Measurements from ENCODE around the gene AHRR.
"Not testable (repeated sequence)": the region's sequence is repeated elsewhere in the genome, so short reads cannot be mapped to it uniquely, and the experiment has no call there.

Gene AHRR

DNA sequence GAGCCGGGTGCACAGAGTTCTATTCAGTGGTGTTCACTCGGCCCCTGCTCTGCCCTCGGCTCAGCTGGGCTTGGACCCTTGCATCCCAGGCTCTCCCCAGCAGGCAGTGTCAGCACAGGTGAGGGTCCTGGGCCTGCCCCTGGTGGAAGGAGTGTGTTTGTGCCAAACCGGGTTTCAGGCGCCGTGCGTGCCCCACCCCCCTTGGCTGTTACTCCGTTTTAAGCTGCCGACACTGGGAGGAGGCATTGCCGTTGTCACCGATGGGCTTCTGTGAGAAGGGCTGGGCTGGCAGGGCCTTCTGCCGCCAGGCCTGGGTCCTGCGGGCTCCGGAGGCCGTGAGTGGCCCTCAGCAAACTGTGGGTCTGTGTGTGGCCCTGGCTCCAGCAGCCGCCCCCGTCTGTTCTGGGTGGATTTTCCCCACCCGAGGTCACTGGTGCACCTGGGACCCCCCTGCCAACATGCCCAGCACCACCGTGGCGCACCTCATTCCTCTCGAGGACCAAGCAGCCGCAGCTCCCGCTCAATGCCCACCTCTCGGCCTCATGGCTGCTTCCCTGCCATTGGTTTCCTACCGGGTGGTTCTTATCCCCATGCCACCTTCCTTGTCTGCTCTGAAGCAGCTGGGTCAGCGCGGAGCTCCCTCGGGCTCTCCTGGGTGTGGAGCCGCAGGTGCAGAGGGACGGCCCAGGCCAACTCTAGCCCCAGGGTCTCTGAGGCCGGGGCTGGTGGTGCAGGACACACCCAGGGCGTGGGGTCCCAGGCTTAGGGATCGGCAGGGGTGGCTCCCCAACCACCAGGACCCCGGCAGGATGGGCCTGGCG lies 77.2 kb downstream of the AHRR start:
- no peak for DNase-seq

DNA sequence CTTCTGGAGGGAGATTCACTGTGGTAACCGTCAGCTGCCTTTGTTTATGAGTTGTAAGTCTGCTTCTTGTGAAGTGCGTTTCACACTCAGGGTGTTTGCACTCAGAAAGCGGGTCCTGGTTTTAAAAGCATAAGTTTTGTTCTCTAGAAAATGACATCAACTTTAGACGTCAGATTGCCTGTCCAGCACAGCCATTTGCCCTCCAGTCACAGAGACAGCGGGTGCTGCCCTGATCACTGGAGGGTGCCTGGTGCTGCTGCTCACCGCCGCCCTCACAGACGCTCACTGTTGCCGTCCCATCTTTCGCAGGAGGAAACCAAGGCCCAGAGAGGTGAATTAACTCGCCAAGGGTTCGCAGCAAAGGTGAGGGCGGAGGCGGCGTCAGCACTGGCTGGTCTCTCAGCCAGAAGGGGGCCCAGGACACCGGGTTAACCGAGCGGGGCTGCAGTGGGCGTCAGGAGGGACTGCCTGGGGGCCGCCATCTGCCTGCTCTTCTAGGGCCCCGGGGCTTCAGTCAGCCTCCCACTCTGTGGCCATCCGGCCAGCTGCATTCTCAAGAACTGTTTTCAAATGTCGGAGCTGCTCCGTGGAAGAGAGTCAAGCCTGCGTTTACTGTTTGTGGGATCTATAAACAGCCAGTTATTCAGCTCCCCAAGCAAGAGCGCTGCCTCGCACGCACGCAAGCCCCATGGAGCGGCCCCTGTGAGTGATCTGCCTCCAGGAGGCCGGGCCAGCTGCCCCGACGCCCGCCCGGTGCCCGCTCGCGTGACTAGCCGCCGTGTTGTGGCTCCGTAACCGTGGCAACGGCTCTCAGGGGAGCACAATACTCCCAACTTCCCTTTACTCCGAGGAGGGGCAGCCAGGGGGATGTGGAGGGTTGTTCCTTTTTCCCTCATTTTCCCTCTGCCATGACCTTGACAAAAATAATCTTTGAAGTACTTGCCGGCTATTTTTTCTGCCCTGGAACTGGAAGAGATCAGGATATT lies 78.1 kb downstream of the AHRR start:
- DNase-seq, result no peak

DNA sequence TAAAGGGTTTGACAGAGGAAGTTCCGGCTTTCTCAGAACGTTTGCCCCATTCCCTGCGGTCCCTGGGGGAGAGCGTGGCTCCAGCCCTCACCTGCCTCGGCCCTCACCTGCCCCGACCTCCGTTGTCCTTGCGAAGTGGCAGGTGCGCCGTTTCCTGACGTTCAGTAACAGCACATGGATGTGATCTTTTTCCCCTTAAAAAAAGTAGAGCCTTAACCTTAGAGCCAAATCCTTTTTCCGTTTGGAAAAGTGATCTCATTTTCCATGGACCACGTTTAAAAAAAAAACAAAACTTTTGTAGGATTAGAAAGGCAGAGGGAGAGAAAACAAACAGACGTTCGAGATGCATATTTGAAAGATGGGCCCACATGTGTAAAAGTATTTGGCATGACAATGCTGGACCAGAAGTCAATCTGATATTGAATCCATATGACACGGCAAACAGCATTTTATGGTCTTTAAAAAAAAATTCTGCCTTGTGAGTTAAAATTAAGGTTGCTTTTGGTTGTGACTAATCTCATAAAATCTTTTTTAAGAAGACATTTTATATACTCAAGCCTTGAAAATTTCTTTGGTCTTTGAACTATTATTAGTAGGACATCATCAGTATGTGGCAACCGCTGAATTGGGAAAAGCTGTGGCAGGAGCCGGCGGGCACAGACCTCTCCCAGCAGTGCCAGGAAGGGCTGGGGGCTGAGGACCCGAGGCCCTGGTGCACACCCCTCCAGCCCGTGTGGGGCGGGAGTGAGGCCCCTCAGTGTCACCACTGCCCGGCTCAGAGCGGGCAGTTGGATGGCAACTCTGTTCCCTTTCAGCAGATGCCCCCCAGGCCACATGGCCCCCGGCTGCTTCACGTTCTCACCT lies 79.0 kb downstream of the AHRR start:
- no peak for DNase-seq

- no peak for DNase-seq
These were observed 79.9 kb downstream of the AHRR start for GRCh38 chr5:401146-402034.

GRCh38 chr5:402219-402614 lies 80.7 kb downstream of the AHRR start:
- not testable (repeated sequence) for DNase-seq

DNA sequence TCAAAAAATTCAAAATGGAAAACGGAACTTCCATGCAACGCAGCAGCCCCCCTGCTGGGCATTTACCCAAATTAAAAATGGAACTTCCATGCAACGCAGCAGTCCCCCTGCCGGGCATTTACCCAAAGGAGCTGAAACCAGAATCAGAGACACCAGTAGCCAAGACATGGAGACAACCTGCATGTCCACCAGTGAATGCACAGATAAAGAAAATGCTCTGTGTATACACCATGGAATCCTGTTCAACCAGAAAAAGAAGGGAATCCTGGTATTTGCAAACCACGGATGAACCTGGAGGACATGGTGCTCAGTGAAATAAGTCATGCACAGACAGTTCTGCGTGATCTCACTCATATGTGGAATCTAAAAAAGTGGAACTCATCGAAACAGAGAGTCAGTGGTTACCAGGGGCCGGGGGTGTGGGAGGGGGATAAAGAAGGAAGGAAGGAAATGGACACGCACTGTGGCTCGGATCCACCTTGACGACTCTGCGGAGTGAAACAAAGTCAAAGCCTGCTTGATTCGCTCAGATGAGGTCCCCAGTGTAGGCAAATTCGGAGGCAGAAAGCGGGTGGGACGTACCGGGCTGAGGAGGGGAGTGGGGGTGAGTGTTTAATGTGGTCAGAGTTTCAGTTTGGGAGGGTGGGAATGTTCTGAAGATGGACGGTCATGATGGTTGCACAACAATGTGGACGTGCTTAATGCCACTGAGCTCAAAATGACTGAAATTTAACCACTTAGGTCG lies 81.3 kb downstream of the AHRR start:
- no peak for DNase-seq

- no peak for DNase-seq
These were observed 82.5 kb downstream of the AHRR start for GRCh38 chr5:403995-404394.

DNA sequence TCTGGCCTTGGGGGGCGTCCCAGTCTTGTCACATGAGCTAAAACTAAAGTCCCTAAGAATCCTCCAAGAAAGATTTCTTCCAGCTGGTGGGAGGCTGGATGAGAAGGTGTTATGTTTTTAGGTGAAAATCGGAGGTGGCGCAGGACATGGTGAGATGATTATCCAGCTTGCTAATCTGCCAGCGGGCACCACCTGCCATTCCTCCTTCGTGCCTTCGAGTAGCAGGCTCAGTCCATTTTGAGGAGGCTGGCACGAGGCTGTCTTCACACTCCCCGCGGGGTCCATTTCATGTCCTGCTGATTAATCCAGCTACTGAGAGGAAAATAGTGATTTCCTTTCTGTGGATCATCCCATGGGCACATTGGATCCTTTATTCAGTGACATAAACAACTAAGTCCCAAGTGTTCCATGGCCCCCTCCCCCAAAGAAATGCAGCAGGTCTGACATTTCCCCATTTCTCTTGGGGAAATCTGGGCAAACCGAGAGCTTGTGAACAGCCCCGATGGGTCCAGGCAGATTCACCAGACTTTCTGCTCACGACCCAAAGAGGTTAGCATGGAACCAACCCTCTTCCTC lies 83.2 kb downstream of the AHRR start:
- no peak for DNase-seq

GRCh38 chr5:405421-405820 lies 83.9 kb downstream of the AHRR start:
- DNase-seq, result no peak

DNA sequence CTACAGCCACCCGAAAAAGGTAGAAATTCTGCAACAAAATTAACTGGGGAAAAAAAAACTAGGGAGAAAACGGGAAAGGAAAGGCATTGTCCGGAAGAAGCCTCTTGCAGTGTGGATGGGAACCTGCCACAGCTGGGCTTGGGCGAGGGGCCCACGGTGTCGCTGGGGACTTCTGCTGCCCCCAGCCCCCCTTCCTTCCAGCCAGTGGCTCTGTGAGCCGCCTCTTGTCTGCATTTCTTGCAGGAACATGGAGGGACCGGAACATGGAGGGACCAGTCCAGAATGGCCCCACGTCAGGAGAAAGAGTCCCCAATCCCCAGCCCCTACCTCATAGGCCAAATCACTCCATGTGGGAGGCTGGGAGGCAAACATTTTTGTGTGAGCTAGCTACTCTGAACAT lies 84.5 kb downstream of the AHRR start:
- DNase-seq, result no peak

GRCh38 chr5:407051-407450 lies 85.5 kb downstream of the AHRR start:
- no peak for DNase-seq

- no peak for DNase-seq
These were observed 86.3 kb downstream of the AHRR start for GRCh38 chr5:407801-408268.

DNA sequence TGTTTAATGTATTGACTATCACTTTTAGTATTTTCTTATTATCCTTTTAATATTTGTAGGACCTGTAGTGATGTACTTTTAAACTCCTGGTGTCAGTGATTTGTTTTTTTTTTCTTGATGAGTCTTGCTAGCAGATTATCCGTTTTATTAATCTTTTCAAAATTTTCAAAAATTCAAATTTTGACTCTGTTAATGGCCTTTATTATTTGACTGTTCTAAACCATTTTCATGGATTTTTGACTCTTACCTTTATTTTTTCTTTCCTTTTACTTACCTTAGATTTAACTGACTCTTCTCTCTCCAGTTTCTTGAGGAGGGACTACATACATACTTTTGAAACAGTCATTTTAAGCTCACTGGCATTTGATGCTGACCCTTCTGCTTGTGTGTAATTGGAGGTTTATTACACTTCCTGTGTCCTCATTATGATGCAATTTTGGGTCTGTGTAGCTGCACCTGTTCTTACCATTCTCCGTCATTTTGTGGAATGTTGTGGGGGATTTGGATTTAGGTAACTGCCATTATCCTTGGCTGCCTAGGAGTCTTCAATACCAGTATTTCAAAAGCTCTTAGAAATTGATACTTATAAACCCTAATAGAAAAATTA lies 89.5 kb downstream of the AHRR start:
- no peak for DNase-seq

- no peak for DNase-seq
These were observed 90.2 kb downstream of the AHRR start for GRCh38 chr5:411728-412127.

- DNase-seq, result not testable (repeated sequence)
These were observed 93.7 kb downstream of the AHRR start for GRCh38 chr5:414991-415927.

DNA sequence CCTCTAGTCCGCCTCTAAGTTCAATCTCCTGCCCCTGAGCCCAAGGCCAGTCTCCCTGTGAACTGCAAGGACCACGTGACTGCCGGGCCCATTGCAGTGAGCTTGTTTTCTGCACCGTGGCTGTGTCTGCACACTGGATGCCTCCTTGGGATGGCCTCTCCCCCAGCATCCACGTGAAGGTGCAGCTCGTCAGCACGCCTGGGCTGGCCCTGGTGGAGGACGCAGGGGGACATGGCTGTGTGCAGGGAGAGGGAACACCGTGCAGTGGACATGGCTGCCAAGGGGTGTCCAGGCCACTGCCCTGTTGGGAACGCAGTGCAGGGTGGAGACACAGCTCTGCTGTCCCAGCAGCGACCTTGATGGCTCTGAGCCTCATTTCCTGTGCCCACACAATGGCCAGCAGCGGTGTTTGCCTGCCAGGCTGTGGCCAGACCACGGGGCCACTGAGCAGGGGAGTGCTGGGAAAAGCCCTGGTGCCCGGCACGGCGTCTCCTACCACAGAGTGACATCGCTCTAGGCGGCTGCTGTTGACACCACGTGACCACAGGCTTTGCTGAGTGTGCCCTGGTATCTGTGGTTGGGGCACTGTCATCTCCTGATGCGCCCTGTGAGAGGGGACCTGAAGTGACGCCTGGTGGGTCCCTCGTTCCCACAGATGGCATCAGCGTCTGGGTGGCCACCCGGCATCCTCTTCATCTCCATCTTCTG lies 94.6 kb downstream of the AHRR start:
- no peak for DNase-seq

DNA sequence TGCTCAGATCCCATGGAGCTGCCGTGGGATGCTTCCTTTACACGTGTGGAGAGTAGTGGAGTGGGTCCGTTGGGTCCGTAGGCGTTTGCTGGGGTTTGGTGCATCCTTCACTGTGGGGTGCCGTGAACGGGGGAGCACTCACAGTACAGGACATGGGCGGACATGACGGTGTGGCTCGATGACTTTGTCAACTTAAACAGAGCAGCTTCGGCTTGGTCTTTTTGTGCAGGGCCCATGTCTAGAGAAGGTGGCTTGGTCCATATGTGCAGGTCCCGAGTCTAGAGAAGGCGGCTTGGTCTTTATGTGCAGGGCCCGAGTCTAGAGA lies 95.1 kb downstream of the AHRR start:
- DNase-seq, result no peak

All from hippocampal formation (tissue), 2 donors.